Hepatocyte (in vitro differentiated cells): ENCODE measurements around the gene SUPT20HL2.

Experiments
- CTCF ChIP-seq: fragments of 200-600 bp; sonication (generic); IDR thresholded peaks from 2 replicates; pipeline ENCODE4 v1.5.1; 2016; ENCODE audit warnings: antibody characterized with exemption, mild to moderate bottlenecking; ENCODE audit not compliant: poor library complexity
- EZH2 ChIP-seq: fragments of 200-600 bp; sonication (generic); IDR thresholded peaks from 2 replicates; pipeline ENCODE4 v1.6.1; 2016; ENCODE audit warnings: antibody characterized with exemption, mild to moderate bottlenecking, borderline replicate concordance
- EZH2phosphoT487 ChIP-seq: fragments of 200-600 bp; sonication (generic); IDR thresholded peaks from one replicate; pipeline ENCODE4 v1.6.1; 2018; ENCODE audit warnings: antibody characterized with exemption, mild to moderate bottlenecking, low read depth, moderate library complexity; ENCODE audit not compliant: unreplicated experiment, severe bottlenecking

GRCh38 chrX:24332878-24333277 is 19.0 kb upstream of the SUPT20HL2 start:
- TF ChIP-seq CTCF (no peak), EZH2 (no peak), EZH2phosphoT487 (no peak)
